HG03280 (cell line): ENCODE results near the gene ROMO1.
"Not testable (repeated sequence)": the region's sequence is repeated elsewhere in the genome, so short reads cannot be mapped to it uniquely, and the experiment has no call there.

Experiments
- ATAC-seq: cut with Tn5 transposase; IDR thresholded peaks from one replicate; pipeline ENCODE4 v1.9.1; 2021; ENCODE audit warnings: mild to moderate bottlenecking, moderate library complexity; ENCODE audit not compliant: unreplicated experiment

Gene ROMO1

DNA sequence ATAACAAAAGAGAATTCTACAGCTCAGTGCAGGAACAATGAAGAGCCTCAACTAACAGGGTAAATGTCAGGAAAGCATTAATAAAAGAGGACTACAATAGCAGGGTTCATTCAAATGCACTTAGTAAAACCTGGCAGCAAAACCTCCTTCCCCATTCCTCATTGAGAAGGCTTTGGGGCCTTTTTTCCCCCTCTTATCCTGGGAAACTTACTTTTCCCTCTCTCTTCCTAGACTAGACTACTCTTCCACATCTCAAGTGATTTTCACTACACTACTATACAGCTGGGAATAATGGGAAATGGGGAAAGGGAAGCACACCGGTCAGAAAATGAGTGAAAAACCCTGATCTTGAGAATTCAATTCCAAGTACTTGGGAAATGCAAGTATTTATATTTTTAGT is 10.1 kb downstream of the ROMO1 start:
- ATAC-seq: no peak

DNA sequence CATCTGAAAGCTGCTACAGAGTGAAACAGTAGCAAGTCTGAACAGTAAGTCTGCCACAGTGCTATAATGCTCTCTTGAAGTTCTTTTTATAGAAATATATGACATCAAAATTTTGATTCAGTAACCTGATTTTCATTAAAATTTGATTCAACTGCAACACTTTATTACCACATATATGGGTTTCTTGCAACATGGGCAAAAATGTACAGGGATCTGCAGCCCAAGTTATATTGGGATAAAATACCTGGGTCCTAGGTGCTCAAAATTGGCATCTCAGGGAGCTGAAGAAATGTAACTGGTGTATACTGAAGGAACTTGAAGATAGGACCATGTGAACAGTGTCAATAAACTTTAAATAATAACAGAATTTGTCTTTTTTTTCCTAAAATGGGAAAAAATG is 10.8 kb downstream of the ROMO1 start:
- no peak for ATAC-seq

DNA sequence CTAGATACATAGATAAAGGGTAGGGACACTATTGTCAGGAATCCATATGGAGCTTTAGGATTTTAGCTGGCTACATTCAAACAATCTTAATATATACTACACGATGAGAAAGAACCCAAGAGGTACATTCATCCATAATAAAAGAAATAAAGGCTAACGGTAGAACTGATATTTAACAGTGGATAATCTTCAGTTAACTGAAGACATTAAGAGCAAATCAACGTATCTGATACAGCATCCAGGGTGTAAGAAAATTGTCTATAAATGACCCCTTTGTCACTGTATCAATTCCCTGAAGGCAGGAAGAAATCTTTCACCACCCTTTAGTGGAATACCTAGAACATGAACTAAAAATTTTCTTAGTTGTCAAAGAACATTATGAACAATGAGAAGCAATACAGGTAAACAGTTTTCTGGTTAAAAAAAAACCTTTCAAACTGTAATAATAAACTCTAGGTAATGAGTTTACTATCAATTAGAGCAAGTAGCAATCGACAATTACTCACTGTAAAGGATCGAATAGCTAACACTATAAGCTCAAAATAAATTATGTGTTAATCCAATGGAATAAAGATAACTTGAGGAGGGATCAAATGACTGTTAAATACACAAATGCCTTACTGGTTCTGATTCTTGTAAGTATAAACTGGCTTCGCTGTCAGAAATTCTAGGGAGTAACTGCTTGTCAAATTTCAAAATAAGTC is 11.8 kb downstream of the ROMO1 start:
- no peak for ATAC-seq

GRCh38 chr20:35711588-35712209 is 12.5 kb downstream of the ROMO1 start:
- no peak for ATAC-seq

GRCh38 chr20:35713120-35713519 is 13.9 kb downstream of the ROMO1 start:
- ATAC-seq: not testable (repeated sequence)

- no peak for ATAC-seq
These were observed 14.9 kb downstream of the ROMO1 start for GRCh38 chr20:35714127-35714526.

- no peak for ATAC-seq
These were observed 16.4 kb downstream of the ROMO1 start for GRCh38 chr20:35715652-35716051.

GRCh38 chr20:35716330-35716729 is 17.1 kb downstream of the ROMO1 start:
- ATAC-seq: no peak

- not testable (repeated sequence) for ATAC-seq
These were observed 19.1 kb downstream of the ROMO1 start for GRCh38 chr20:35718321-35718720.

GRCh38 chr20:35718972-35719635 is 19.9 kb downstream of the ROMO1 start:
- ATAC-seq: no peak

DNA sequence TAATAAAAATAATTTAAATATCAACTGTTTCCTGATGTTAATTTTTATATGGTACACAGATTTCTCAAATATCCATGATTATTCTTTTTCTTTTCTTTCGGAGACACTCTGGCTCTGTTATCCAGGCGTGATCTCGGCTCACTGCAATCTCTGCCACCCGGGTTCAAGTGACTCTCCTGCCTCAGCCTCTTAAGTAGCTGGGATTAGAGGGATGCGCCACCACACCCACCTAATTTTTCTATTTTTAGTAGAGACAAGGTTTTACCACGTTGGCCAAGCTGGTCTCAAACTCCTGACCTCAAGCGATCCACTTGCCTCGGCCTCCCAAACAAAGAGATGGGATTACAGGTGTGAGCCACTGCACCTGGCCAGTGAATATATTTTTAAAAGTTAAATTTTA is 20.5 kb downstream of the ROMO1 start:
- no peak for ATAC-seq

DNA sequence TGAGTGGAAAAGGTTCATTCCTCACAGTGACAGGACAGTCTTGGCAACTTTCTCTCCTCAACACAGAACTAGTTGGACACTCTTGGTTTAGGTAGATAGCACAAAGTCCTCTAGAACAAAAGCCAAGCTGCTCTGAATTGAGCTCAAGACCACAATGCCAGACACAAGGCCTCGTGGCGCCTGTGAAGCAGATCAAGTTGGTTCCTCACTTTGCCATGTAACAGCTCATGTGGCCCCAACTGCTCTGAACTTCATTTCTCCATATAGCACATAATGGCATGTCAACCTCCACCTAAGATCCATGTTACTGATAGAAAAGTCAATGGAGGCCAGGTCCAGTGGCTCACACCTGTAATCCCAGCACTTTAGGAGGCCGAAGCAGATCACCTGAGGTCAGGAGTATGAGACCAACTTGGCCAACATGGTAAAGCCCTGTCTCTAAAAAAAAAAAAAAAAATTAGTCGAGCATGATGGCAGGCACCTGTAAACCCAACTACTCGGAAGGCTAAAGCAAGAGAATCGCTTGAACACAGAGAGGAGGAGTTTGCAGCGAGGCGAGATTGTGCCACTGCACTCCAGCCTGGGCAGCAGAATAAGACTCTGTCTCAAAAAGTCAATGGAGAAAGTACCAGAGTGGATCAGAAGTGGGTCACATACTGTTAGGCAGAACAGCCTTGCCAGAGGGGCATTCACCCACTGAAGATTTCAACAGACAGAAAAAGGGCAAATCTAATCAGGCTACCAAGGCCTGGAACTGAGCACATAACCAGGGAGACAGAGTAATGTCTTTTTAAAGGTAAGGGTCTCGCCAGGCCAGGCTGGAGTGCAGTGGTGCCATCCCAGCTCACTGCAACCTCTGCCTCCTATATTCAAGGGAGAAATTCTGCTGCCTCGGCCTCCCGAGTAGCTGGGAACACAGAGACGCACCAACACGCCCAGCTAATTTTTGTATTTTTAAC is 21.2 kb downstream of the ROMO1 start:
- ATAC-seq: no peak

- no peak for ATAC-seq
These were observed 22.0 kb downstream of the ROMO1 start for GRCh38 chr20:35721219-35721618.

GRCh38 chr20:35721621-35722020 is 22.4 kb downstream of the ROMO1 start:
- no peak for ATAC-seq

DNA sequence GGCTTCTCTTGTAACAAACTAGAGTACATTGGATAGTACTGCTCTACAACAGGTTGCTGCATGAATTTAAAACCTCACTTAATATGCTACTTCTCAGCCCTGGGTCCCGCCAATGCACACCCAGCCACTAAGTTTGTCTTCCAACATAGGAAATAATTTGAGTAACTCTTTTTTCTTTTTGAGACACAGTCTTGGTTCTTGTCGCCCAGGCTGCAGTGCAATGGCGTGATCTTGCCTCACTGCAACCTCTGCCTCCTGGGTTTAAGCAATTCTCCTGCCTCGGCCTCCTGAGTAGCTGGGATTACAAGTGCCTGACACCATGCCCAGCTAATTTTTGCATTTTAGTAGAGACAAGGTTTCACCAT is 24.1 kb downstream of the ROMO1 start:
- ATAC-seq: not testable (repeated sequence)

- ATAC-seq: not testable (repeated sequence)
These were observed 24.6 kb downstream of the ROMO1 start for GRCh38 chr20:35723652-35724320.

DNA sequence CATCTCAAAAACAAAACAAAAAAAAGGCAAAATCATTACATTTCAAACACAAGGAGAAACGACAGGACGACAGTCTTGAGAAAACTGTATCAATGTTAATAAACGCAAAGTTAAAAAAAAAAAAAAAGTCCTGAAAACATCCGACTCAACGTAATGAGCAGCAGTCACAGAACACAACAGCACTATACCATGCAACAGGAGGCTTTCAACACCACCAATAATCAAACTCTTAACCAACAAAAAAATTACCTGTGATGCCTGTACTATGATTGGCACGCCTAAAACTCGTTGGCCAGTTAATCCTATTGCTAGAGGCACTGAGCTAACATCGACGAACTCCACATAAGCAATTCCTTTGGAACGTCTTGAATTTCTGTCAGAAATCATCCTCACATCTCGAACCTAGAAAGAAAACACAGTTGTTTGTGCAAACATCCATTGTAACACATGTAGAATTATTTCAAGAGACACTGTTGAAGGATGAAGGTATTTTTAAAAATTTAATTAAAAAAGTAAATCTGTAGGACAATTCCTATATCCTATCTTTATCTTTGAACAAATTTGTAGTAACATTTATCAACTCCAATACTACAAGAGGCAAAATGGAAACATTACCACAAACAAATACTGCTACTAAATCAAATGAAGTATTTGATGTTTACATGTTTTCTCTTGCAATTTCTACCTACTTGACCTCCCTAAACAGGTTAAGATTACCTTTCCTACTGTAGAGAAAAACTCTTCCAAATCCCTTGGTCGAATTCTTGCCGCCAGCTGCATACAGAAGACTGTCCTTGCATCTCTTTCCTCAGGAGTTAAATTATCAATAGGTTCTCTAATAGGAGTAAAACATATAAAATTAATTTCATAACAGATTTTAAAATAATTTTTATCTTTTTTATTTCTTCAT is 25.4 kb downstream of the ROMO1 start:
- ATAC-seq: no peak

DNA sequence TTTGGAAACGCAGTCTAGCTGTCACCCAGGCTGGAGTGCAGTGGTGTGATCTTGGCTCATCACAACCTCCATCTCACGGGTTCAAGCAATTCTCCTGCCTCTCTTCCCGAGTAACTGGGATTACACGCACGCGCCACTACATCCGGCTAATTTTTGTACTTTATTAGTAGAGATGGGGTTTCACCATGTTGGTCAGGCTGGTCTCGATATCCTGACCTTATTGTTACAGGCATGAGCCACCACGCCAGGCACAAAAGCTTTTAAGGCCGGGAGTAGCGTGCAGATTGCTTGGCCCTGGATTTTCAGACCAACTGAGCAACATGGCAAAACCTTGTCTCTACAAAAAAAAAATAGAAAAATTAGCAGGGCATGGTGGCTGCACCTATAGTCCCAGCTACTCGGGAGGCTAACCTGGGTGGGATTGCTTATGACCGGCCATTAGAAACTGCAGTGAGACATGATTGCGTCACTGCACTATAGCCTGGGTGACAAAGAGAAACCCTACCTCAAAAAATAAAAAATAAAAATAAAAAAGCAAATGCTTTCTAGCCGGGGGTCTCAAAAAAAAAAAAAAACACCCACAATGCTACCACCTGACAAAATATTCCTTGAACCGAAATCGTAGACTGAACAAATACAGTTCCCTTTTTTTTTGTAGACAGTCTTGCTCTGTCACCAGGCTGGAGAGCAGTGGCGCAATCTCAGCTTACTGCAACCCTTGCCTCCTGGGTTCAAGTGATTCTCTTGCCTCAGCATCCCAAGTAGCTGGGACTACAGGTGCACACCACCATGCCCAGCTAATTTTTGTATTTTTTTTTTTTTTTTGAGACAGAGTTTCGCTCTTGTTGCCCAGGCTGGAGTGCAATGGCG is 27.9 kb downstream of the ROMO1 start:
- ATAC-seq: no peak
